Heart left ventricle (tissue), 13 donors: ENCODE data around the gene ARHGAP15.

Experiments
- CTCF ChIP-seq, 12 donors: fragments of 200-600 bp; sonication (generic) in 4 of 12; IDR thresholded peaks; one replicate each; pipeline versions ENCODE4 v1.5.0 to v1.8.0; 2018 to 2022; ENCODE audit warnings: antibody characterized with exemption in 12 of 12, mild to moderate bottlenecking in 5 of 12
- POLR2A ChIP-seq, 2 donors: fragments of 450-650 bp; IDR thresholded peaks; one replicate each; pipeline ENCODE4 v1.6.1; 2017; ENCODE audit warnings: antibody characterized with exemption in 2 of 2, mild to moderate bottlenecking in 2 of 2, moderate library complexity in 2 of 2
- donor health status: ischemic (EF 13 %, LVEDD 7.1; RV severe dilation, severe dysfunction).
- donor health status: DM: no; HTN: yes; CAD: no.
- donor health status: DM: no; HTN: no; CAD: no.
- donor health status: ischemic (EF 25% LVEDD 6.9; RV normal size, moderate dysfunction).
- donor health status: ischemic (EF 25% LVEDD 5.7; RV mildly dilated, moderate dysfunction).
- donor health status: ischemic (EF 35%, LVEDD 5.7; RV mildly dilated, moderate dysfunction).
- donor health status: nonischemic (EF 11% LVEDD 7.7; RV severe dilation, severe dysfunction).
- donor health status: DM: yes; HTN: yes; CAD: no.
- donor health status: PGD.
- donor health status: ischemic (EF 29% LVEDD 5.4; RV normal size, mild dysfunction).
- donor health status: nonischemic (EF 23%, LVEDD 6.1; RV moderate dilation, normal function).

GRCh38 chr2:143426296-143426695 lies 297.1 kb downstream of the ARHGAP15 start:
- TF ChIP-seq CTCF (IDR thresholded peaks at IDR 0.05) (no peak), POLR2A (IDR thresholded peaks at IDR 0.05) (no peak)
